GM18861 (cell line): ENCODE results near the gene URAD.
"Not testable (repeated sequence)": the region's sequence is repeated elsewhere in the genome, so short reads cannot be mapped to it uniquely, and the experiment has no call there.

Source experiments
- ATAC-seq: cut with Tn5 transposase; IDR thresholded peaks from one replicate; pipeline ENCODE4 v1.9.1; 2021; ENCODE audit not compliant: unreplicated experiment

URAD gene

GRCh38 chr13:27970382-27971235 is 17.9 kb downstream of the URAD start:
- ATAC-seq: no peak

- no peak for ATAC-seq
Measured at GRCh38 chr13:27969866-27970229, 18.6 kb downstream of the URAD start.

GRCh38 chr13:27969082-27969865 is 19.2 kb downstream of the URAD start, which contains the start of gene CDX2:
CDX2 (minus strand) TSS chr13:27969315; CDS start chr13:27969006, 309 bp downstream.
- no peak for ATAC-seq

DNA sequence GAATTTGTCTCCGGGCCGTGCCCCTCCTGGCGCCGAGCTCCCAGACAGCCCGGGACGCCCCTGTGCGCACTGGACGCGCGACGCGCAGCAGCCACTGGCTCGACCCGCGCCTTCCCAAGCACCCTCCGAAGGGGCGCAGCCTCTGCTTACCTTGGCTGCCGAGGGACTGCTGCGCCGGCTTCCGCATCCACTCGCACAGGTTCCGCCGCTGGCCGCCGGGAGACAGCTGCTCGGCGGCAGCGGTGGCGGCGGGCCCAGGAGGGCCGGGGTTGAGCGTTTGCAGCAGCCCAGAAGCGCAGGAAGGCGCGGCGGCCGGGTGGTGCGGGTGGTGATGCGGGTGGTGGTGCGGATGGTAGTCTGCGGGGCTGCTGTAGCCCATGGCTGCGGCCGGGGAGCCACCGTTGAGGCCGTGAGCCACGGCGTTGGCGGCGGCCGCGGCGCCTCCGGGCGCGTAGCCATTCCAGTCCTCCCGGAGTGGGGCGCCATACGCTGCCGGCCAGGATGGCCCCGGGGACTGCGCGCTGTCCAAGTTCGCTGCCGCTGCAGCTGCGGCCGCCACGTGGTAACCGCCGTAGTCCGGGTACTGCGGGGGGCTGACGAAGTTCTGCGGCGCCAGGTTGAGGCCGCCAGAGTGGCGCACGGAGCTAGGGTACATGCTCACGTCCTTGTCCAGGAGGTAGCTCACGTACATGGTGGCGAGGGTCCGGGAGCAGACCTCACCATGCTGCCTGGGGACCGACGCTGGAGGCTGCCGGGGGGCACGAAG is 20.0 kb downstream of the URAD start:
- ATAC-seq: no peak

DNA sequence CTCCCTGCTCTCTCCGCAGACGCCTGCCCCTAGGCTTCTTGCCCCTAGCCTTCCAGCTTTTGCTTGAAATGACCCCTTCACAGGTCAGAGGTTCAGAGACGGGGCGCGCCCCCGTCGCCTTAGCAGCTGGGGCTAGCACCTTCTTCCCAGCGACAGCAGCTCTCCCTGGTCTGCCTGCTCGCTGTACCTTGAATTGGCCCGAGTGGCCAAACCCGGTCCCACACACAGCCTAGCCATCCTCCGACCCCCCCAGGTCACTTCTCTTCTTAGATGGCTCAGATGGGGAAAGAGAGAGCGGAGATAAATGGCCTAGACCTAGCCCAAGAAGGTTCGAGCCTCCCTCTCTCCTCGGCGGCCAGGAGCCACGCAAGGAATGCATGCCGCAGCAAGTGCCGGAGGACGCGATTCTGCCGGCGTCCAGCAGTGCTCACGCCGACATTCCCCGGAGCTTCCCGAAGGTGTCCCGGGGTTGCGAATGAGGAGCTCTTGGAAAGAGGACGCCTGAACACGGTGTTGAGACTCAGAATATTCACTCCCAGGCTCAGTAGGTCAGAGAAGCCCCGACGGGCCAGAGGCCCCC is 20.7 kb downstream of the URAD start:
- no peak for ATAC-seq

DNA sequence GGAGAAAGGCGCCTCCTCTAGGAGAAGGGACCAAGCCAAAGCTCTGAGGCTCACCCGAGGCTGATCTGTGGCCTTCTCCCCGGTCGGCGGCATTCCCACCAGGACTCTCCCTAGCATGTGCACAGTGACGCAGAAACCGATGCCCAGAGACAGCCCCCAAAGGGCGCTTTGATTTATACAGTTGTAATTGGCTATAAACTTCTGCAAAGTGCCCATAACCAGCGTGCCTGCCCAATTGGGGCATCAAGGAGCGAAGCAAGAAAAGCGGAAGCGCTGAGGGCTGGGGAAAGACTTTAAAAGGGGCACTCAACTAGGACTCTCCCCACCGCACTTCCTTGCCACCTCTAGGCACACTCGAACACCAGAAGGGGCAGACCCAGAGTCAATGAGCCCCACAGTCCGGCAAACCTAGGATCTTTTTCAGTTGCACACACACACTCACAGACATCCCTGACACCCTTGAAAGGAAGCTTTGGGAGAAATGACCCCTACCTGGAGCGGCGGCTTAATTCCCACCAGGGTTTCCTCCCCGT is 21.2 kb downstream of the URAD start:
- no peak for ATAC-seq

DNA sequence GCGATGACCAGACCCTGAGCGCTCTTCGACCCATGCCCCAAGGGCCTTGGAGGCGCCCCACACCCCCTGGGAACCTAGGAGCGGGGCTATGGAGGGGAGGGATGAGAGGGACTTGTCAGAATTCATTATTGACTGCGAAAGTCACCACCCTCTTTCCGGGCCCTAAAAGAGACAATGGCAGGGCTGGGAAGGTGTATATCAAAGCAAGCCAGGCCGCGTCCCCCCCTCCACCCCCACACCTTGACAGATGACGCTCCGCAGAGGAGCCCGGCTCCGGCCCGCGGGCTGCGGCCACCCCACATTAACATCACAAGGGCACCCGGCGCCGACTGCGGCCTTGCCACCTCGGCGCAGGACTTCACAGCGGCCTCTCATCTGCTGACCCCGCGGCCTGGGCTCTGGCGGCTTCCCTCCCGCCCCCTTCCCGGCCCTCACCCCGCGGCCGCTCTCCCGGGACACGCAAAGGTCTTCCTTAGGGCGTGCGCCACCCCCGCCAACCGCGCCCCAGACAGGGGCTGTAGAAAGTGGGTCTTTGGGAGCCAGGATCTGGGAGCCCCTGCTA is 21.8 kb downstream of the URAD start:
- no peak for ATAC-seq

DNA sequence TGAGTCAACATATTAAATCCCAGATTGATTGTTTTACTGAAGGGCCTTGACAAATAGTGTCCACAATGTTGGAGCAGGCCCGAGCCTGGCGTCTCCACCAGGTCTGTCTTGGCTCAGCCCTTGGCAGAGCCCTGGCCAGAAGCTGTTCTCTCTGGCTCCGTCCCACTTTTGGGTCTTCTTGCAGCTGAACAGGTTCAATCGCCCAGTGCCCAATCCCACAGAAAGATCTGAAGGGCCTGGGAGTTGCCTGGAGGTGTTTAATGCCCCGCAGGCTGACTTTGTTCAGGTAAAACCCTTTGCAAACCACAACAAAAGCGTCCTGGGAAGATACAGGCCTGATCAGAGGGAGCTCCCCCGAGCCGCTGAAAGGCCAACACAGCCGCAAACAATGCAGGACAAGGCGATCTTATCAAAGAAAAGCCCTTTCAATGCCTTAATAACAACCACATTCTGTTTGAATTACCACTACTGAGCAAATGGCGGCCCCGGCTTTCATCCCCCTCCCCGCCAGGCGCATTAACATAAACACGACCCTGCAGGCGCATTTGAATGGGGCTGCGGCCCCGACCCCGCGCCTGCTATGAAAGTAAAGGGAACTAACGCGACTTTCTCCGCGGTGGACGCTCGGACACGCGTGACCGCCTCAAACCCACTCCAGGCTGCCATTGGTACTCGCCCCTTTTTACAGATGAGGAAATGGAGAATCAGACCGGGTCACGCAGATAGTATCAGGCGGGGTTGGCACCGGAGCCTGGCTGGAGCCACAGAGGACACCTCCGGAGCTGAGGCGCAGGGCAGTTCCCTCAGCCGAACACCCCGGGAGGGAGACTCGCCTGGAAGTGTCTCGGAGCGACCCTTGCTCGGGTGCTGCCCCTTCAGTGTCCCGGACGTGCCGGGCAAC is 22.5 kb downstream of the URAD start:
- no peak for ATAC-seq

GRCh38 chr13:27965343-27965739 is 23.2 kb downstream of the URAD start:
- ATAC-seq: no peak

GRCh38 chr13:27964741-27965323 is 23.7 kb downstream of the URAD start:
- no peak for ATAC-seq

- ATAC-seq: not testable (repeated sequence)
Measured at GRCh38 chr13:27964206-27964605, 24.3 kb downstream of the URAD start.

GRCh38 chr13:27963491-27963890 is 25.0 kb downstream of the URAD start:
- ATAC-seq: no peak

DNA sequence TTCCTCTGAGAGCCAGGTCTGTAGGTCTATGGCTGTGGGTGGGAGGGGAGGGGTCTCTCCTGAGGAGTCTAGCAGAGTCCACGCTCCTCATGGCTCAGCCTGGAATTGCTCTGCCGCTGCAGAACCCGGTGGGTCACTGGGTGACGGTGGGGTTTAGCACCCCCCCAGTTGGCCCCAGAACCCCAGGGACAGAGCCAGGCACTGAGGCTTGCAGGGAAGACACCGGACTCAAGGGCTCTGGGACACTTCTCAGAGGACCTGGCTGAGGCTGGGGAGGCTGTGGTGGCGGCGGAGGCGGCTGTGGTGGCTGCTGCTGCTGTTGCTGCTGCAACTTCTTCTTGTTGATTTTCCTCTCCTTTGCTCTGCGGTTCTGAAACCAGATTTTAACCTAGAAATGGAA is 25.5 kb downstream of the URAD start:
- ATAC-seq: no peak

- no peak for ATAC-seq
Measured at GRCh38 chr13:27962128-27962841, 26.2 kb downstream of the URAD start.

DNA sequence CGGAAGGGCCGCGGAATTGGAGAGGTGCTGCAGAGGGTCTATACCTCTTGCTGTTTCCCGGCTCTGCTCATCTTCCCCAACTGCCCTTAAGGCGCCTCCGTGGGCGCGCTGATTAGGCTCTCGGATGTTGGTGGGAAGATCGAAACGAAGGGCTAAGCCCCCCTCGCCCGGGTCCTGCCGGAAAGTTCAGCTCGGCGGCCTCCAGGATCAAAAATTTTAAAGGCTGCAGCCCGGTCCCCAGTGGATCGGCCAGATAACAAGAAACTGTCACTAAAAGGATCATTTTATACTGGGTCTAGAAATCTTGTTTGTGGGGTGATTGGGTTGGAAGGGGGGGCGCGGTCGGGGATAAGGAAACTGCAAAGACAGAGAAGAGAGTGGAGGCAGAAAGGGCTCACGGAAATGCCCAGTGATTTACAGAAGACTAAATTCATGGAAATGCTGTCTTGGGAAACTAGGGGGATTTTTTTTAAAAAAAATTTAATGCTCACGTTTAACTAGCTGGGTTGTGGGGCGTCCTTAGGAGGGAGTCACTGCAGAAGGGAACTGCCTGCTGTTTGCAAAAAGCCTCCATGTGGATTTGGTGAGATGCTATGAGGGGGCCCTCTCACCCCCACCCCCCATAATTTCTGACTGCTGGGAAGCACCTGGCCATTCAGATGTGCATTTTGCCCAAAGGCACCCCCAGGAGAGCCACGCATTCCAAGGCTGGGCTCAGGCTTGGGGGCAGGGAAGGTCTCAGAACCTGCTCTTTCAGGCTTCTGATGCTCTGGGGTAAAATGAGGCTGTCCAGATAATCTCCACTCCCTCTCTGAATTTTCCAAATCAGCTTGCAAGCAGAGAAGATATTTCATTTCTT is 27.0 kb downstream of the URAD start:
- ATAC-seq: no peak

GRCh38 chr13:27960362-27961226 is 27.9 kb downstream of the URAD start:
- ATAC-seq: no peak

- no peak for ATAC-seq
Measured at GRCh38 chr13:27959976-27960361, 28.5 kb downstream of the URAD start.
